Measurements from ENCODE around the gene COPB2. TPM values are rescaled to one million over a fixed set of nuclear protein-coding genes. Genes with fewer than 3 reads are reported as not detected.

Gene COPB2
- total and polyA plus RNA-seq, 10 of the 15 experiments (the other 5 are each of a cell fraction or from before 2014, with no cell fraction given) = 51.3 to 143 (median 116) TPM

- no peak for TF ChIP-seq STAT1 (conservative IDR thresholded peaks at IDR 0.05)
- TF ChIP-seq ZBTB33 (IDR thresholded peaks at IDR 0.05) = no peak
- TF ChIP-seq HDGF (IDR thresholded peaks at IDR 0.05) = no peak; the same call in 1 of the 2 replicates
- no peak for TF ChIP-seq JUND (IDR thresholded peaks at IDR 0.05; ENCODE audit: low read depth, low read length)
- TF ChIP-seq TAF1 (IDR thresholded peaks at IDR 0.05; ENCODE audit: borderline replicate concordance, low read depth, low read length) = peak; percentile 89
Measured at GRCh38 chr3:139389552-139390368, at the start of gene COPB2 (continued).

DNA sequence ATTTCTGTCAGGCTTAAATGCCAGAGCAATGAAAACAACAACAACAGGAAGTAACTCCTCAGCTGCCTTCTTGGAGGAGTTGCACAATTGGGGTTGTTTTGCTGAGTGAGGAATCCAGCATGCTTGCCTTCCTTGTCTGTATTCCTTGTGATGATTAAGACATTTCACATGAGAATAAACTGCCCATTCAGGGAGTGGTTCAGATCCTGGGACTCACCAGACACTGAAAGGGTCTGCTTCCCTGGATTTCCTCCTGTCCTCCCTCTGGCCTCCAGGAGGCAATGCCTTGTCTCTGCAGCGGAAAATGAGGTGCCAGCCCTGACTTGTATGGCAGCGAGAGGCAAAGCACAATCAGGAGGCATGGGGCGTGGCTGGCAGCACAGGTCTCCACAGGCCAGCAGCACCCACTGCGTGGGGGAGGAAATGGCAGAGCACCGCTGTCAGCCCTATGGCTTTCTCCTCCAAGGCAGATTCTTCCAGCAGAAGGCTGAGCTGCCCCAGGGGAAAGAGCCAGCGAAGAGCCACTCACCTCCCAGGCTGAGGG, 45.4 kb upstream of the COPB2 start:
- no peaks in the 10 kb centered on the region for H3K36me3 ChIP-seq (ENCODE audit: control insufficient read depth in 2 of 2, insufficient read depth in 2 of 2, low read length in 1 of 2)
- no peak overlapping the region for H3K4me2 ChIP-seq (ENCODE audit: control insufficient read depth, insufficient read depth)
- ChIA-PET SMC1A (ENCODE audit: uncharacterized antibody, unreplicated experiment) (interaction anchor here (1.2 kb wide), 1 partner anchor 22 kb away, joined by 4 read pairs; no protein-coding TSS in a partner anchor), POLR2A (no interaction called here), RAD21 (ENCODE audit: unreplicated experiment) (no interaction called here), CTCF (interaction anchor here (1.2 kb wide), 1 partner anchor 12 kb away, joined by 3 read pairs; no protein-coding TSS in a partner anchor)
- H3K27ac ChIP-seq (ENCODE audit: control insufficient read depth, insufficient read depth) = no peak overlapping the region
- H3K9ac ChIP-seq (ENCODE audit: control insufficient read depth, insufficient read depth, low read length) = no peak overlapping the region
- in situ Hi-C loops (cut with MboI) = loop anchor here (25.0 kb wide), 1 partner anchor 1427 kb away; no protein-coding TSS in a partner anchor
- BruUV-seq (replicated peaks) = no TSS peak
- H2AFZ ChIP-seq (ENCODE audit: control insufficient read depth, low read depth, low read length) = no peak overlapping the region
- H3K79me2 ChIP-seq (ENCODE audit: control insufficient read depth, insufficient read depth, low read length) = no peaks in the 10 kb centered on the region
- TF ChIP-seq MAX (IDR thresholded peaks at IDR 0.05; ENCODE audit: low read depth, low read length) (no peak), EED (IDR thresholded peaks at IDR 0.05; ENCODE audit: low read depth) (no peak), IRF4 (IDR thresholded peaks at IDR 0.05; ENCODE audit: low read depth, low read length) (no peak), STAT3 (IDR thresholded peaks at IDR 0.05; ENCODE audit: low read depth, low read length) (no peak), GABPA (IDR thresholded peaks at IDR 0.05; ENCODE audit: low read depth) (no peak), ETV6 (conservative IDR thresholded peaks at IDR 0.05 in 1 of 2, IDR thresholded peaks at IDR 0.05 in 1 of 2; ENCODE audit: borderline replicate concordance in 1 of 2, low read depth in 1 of 2) (no peak)
- no peak for ATAC-seq
- no peak for DNase-seq (ENCODE audit: low read depth, low spot score)
- H3K9me3 ChIP-seq (replicated peaks; ENCODE audit: control insufficient read depth, insufficient read depth, low read length) = no peaks in the 10 kb centered on the region
- H4K20me1 ChIP-seq (ENCODE audit: control insufficient read depth, insufficient read depth) = no peaks in the 10 kb centered on the region
- 61% methylated on average over 6 of the region's 6 CpGs for WGBS (ENCODE audit: insufficient coverage, insufficient replicate concordance, low lambda C conversion rate, missing lambda C conversion rate)
- intact Hi-C loops (cut with micrococcal nuclease; ENCODE audit: unreplicated experiment) = no loop called here
- no peak for FAIRE-seq
- H3K4me1 ChIP-seq (ENCODE audit: control insufficient read depth, insufficient read depth, low read length) = no peaks in the 10 kb centered on the region
- H3K4me3 ChIP-seq = no peak overlapping the region
- H3K27me3 ChIP-seq (replicated peaks in 1 of 2; ENCODE audit: control insufficient read depth in 2 of 2, insufficient read depth in 2 of 2, low read length in 1 of 2) = no peaks in the 10 kb centered on the region
